Activated T-helper 1 cell treated with anti-CD3 and anti-CD28 coated beads, Interleukin-12 subunit alpha, Interleukin-12 subunit beta, Interleukin-2, Interleukin-4 antibody, amounts not matched to agents 30 ng/mL and 10 ng/mL and 1 ng/mL, durations not matched to agents 14 hours and 24 hours and 36 hours (primary cell): Measurements from ENCODE around the gene SLC6A20. TPM values are rescaled to one million over a fixed set of nuclear protein-coding genes. Genes with fewer than 3 reads are reported as not detected.
"Not testable (repeated sequence)": the region's sequence is repeated elsewhere in the genome, so short reads cannot be mapped to it uniquely, and the experiment has no call there.

Source experiments
- DNase-seq: peaks from one replicate; pipeline ENCODE4 v3.0.0; 2021; ENCODE audit warnings: low spot score
- H3K27ac Mint-ChIP-seq: one replicate; pipeline ENCODE4 v1.8.0; 2021; ENCODE audit warnings: mild to moderate bottlenecking, mixed read lengths
- H3K27me3 Mint-ChIP-seq: one replicate; pipeline ENCODE4 v1.8.0; 2022; ENCODE audit warnings: mild to moderate bottlenecking, moderate library complexity, mixed read lengths; ENCODE audit not compliant: insufficient read depth
- H3K36me3 Mint-ChIP-seq: one replicate; pipeline ENCODE4 v1.8.0; 2021; ENCODE audit warnings: low read depth, mixed read lengths
- H3K4me1 Mint-ChIP-seq: one replicate; pipeline ENCODE4 v1.8.0; 2021; ENCODE audit warnings: low read depth, mixed read lengths
- H3K4me3 Mint-ChIP-seq: one replicate; pipeline ENCODE4 v1.8.0; 2021; ENCODE audit warnings: mild to moderate bottlenecking, moderate library complexity, mixed read lengths
- H3K9me3 Mint-ChIP-seq: one replicate; pipeline ENCODE4 v1.8.0; 2021; ENCODE audit warnings: mixed read lengths
- intact Hi-C: fragments of 100-400 bp; cut with micrococcal nuclease; formaldehyde crosslinking; loops from one replicate; pipeline ENCODE4 v1.15.1; 2024
- total RNA-seq: library from RNA; stranded (reverse); gene quantifications from 2 replicates; pipeline ENCODE4 v1.2.3, GENCODE V29; 2022

SLC6A20 gene
- total RNA-seq, 1 donor from 2014 or later: not detected

DNA sequence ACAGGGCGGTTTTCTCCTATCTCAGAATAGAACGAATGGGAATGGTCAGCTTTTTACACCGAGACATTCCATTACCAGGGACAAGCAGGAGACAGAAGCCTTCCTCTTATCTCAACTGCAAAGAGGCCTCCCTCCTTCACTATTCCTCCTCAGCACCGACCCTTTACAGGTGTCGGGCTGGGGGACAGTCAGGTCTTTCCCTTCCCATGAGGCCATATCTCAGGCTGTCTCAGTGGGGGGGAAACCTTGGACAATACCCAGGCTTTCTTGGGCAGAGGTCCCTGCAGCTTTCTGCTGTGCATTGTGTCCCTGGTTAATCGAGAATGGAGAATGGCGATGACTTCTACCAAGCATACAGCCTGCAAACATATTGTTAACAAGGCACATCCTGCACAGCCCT is 39.2 kb downstream of the SLC6A20 start:
- intact Hi-C loops, H3K9me3 Mint-ChIP-seq, H3K36me3 Mint-ChIP-seq, H3K27me3 Mint-ChIP-seq, H3K4me3 Mint-ChIP-seq, H3K4me1 Mint-ChIP-seq, DNase-seq, H3K27ac Mint-ChIP-seq: not testable (repeated sequence)

DNA sequence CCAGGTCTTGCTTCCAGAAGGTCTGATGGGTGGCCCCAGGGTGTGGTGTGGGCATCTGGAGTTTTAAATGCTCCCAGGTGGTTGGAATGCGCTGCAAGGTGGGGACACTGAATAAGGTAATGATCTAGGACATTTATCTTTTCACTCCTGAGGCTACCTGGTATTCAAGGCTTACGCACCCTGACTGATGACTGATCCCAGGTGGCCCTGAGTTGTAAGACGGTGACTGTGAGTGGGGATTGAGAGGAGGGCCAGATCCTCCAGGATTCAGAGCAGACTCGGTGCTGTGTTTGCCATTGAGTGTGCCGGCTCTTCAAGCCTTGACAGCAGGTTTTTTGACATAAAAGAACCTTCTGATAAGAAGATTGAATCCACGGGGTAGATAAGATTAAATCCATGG is 40.3 kb downstream of the SLC6A20 start:
- no peaks in the 10 kb centered on the region for H3K4me1 Mint-ChIP-seq
- H3K9me3 Mint-ChIP-seq: no peaks in the 10 kb centered on the region
- no peak overlapping the region for H3K4me3 Mint-ChIP-seq
- peaks cover 3% of the 10 kb centered on the region for H3K27me3 Mint-ChIP-seq
- intact Hi-C loops: no loop called here
- H3K36me3 Mint-ChIP-seq: no peaks in the 10 kb centered on the region
- DNase-seq: no peak
- no peak overlapping the region for H3K27ac Mint-ChIP-seq

DNA sequence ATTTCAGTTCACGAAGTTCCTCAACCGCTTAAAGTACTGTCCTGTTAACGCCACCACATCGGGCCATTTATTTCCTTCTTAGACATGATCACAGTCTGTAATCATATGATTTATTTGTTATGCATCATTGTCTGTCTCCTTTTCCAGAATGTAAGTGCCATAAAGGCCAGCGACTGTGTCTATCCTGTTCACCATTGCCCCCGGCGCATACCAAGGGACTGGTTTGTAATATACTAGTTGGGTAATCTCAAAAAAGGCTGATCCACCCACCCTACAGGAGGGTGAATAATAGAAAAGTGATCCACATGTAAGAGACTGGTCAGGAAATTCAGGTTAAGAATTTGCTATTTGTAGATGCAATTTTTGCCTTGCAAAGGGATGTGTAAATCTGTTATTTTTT is 41.9 kb downstream of the SLC6A20 start:
- Mint-ChIP-seq H3K36me3 (no peaks in the 10 kb centered on the region), H3K4me3 (no peak overlapping the region), H3K9me3 (no peaks in the 10 kb centered on the region), H3K27ac (no peak overlapping the region), H3K27me3 (peaks cover 3% of the 10 kb centered on the region), H3K4me1 (no peaks in the 10 kb centered on the region)
- no peak for DNase-seq
- intact Hi-C loops: no loop called here

DNA sequence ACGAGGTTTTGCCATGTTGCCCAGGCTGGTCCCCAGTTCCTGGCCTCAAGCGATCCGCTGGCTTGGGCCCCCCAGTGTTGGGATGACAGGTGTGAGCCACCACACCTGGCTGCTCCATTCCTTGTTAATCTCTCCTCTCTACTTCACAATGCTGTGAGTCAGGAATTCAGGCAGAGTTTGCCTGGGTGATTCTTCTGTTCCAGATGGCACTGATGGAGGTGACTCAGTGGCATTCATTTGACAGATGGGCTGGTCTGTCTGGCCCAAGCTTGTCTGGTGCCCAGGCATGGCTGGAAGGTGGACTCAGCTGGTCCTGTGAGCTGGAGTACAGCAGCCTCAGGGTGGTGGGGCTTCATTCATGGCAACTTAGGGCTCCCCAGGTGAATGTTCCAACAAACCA is 43.2 kb downstream of the SLC6A20 start:
- no peak for DNase-seq
- no peak overlapping the region for H3K4me3 Mint-ChIP-seq
- intact Hi-C loops: no loop called here
- no peaks in the 10 kb centered on the region for H3K9me3 Mint-ChIP-seq
- no peak overlapping the region for H3K27ac Mint-ChIP-seq
- peaks cover 3% of the 10 kb centered on the region for H3K27me3 Mint-ChIP-seq
- H3K36me3 Mint-ChIP-seq: no peaks in the 10 kb centered on the region
- no peaks in the 10 kb centered on the region for H3K4me1 Mint-ChIP-seq

DNA sequence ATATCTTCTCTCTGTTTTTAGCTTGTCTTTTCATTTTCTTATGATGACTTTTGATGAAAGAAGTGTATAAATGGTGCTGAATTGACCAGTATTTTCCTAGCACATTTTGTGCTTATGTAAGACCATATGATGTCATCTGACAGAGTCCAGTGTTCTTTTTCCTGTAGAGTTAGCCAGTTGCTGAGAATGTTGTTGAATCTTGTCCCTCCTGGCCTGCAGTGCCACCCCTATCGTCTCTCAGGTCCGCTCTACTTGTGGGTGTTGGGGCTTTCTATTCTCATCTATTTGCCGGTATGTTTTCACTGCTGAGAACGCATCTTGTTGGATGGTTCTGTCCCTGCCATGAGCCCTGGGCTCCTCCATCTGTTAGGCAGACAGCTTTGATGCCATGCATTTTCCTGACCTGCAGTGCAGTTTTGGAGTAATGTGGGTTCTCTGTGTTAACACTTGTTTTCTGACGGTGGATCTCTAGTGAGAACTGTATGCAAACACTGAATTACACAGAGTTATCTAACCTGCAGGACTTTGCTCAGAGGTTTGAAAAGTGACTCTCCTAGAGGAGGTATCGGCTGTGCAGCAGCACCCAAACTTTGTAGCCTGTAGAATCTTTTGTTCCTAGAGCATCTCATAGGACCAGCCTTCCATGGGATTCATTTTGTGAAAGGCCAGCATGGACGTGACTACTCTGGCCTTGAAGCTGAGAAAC is 44.6 kb downstream of the SLC6A20 start:
- intact Hi-C loops: no loop called here

DNA sequence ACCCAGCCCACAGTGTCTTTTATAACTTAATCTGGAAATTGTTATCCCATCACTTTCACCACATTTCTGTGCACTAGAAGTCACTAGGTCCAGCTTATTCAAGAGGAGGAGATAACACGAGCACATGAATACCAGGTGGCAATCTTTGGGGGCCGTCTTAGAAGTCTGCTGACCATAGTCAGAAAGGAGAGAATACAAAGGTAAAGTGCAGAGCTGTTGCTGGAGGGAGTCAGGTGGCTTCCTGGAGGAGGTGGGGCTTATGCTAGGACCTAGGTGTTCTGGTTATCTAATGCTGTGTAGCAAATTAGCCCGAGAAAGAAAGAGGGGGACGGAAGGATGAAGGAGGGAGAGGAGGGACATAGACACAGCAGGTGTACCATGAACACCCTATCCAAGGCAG is 46.5 kb downstream of the SLC6A20 start:
- no peaks in the 10 kb centered on the region for H3K9me3 Mint-ChIP-seq
- H3K4me3 Mint-ChIP-seq: no peak overlapping the region
- H3K4me1 Mint-ChIP-seq: no peaks in the 10 kb centered on the region
- no peaks in the 10 kb centered on the region for H3K27me3 Mint-ChIP-seq
- H3K27ac Mint-ChIP-seq: no peak overlapping the region
- peaks cover 10% of the 10 kb centered on the region for H3K36me3 Mint-ChIP-seq
- intact Hi-C loops: no loop called here
- DNase-seq: no peak

More for the DNA sequence above, 44.6 kb downstream of the SLC6A20 start:
- H3K9me3 Mint-ChIP-seq: no peaks in the 10 kb centered on the region
- no peak for DNase-seq
- H3K36me3 Mint-ChIP-seq: peaks cover 4% of the 10 kb centered on the region
- no peaks in the 10 kb centered on the region for H3K27me3 Mint-ChIP-seq
- no peaks in the 10 kb centered on the region for H3K4me1 Mint-ChIP-seq
- no peak overlapping the region for H3K27ac Mint-ChIP-seq
- H3K4me3 Mint-ChIP-seq: no peak overlapping the region

DNA sequence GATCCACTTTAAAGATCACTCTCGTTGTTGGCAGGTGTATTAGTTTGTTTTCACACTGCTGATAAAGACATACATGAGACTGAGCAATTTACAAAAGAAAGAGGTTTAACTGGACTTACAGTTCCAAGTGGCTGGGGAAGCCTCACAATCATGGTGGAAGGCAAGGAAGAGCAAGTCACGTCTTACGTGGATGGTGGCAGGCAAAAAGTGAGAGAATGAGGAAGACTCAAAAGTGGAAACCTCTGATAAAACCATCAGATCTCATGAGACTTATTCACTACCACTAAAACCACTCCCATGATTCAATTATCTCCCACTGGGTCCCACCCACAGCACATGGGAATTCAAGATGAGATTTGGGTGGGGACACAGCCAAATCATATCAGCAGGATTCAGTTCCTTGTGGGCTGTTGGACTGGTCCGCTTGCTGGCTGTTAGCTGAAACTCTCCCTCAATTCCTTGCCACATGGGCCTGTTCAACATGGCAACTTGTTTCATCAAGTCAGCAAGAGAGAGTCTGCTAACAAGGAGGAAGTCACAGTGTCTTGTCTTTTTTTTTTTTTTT is 47.2 kb downstream of the SLC6A20 start:
- H3K36me3 Mint-ChIP-seq: peaks cover 10% of the 10 kb centered on the region
- H3K4me1 Mint-ChIP-seq, H3K27ac Mint-ChIP-seq, DNase-seq, intact Hi-C loops, H3K9me3 Mint-ChIP-seq, H3K27me3 Mint-ChIP-seq, H3K4me3 Mint-ChIP-seq: not testable (repeated sequence)

DNA sequence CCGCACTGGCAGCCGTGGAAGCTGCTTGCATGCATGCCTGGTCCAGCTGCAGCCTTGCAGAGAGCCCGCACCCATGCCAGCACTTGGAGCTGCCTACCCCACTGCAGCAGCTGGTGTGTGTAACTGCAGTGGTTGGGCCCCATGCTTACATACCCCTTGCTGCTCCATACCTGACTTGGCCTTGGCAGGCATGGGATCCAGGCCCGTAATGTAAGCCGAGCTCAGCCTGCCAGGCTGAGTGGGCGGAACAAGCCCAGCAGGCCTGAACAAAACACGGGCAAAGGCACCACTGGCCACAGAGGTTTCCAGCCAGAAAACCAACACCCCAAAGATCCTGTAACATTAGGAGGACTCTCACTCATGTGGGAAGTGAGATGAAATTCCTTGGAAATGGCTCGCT is 48.3 kb downstream of the SLC6A20 start:
- no peaks in the 10 kb centered on the region for H3K4me1 Mint-ChIP-seq
- H3K36me3 Mint-ChIP-seq: peaks cover 13% of the 10 kb centered on the region
- intact Hi-C loops: no loop called here

DNA sequence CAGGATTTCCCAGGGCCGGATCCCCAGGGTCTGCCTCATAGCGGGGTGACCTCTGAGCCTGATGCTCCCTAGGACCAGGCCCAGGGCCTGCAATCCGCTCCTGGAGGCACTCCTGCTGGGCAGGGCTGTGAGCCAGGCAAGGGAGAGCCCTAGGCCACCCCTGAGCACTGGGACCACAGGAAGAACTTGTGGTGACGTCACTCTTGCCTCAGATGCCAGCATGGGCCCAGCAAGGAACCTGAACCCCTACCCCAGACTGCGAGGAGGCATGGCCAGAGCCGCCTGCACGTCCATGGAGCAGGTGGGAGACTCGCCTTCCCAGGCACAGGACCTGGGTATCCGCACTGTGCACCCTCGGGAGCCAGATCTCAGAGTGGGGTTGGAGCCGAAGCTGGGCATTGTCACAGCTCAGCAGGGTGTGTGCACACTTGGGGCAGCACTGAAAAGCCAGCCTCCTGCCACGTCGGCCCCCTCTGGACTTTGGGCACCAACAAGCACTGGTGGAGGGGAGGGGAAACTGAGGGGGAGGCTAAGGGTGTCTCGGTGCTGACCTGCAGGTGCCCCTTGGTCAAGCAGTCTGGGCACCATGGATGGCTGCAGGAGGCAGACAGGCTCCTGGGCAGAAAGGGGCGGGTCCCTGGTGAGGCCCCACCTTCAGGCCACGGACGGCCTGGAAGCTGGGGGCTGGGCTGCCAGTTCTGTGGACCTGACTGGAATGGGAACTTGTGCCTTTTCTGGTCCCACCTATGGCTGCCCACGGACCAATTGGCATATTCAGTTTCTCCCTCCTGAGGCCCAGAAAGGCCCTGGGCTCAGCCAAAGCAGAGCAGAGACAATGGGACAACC is 49.3 kb downstream of the SLC6A20 start:
- H3K27ac Mint-ChIP-seq: no peak overlapping the region
- DNase-seq: no peak
- intact Hi-C loops: no loop called here
- peaks cover 19% of the 10 kb centered on the region for H3K36me3 Mint-ChIP-seq
- peaks cover 5% of the 10 kb centered on the region for H3K4me1 Mint-ChIP-seq
- H3K27me3 Mint-ChIP-seq: no peaks in the 10 kb centered on the region
- no peaks in the 10 kb centered on the region for H3K9me3 Mint-ChIP-seq
- no peak overlapping the region for H3K4me3 Mint-ChIP-seq

More for the DNA sequence above, 48.3 kb downstream of the SLC6A20 start:
- no peak for DNase-seq
- H3K27me3 Mint-ChIP-seq: no peaks in the 10 kb centered on the region
- H3K9me3 Mint-ChIP-seq: no peaks in the 10 kb centered on the region
- no peak overlapping the region for H3K27ac Mint-ChIP-seq
- H3K4me3 Mint-ChIP-seq: no peak overlapping the region

DNA sequence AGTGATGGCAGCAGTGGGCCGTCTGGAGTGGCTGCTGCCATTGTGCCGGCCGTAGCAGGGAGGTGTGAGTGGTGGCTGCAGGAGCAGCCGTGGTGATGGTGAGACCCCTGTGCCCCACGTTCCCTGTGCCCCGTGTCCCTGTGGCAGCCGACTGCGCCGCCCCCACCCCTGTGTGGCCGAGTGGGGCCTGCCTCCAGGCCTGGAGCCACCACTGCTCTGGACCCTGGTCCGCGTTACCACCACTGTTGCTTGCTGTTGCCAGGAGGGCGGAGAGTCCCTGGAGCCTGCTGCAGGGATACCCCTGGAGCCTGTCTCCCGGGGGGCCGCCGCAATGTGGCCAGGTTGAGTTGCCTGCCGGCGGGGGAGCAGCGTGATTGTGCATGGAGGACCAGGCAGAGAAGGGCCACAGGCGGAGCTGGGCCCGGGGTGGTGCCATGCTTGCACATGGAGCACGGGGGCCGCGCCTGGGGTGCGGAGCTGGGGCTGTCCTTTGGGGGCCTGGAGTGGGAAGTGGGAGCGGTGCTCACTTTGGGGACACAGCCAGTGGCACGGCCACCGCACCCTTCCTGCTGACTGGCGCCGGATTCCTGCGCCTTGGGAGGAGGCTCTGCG is 50.1 kb downstream of the SLC6A20 start:
- Mint-ChIP-seq H3K9me3 (no peaks in the 10 kb centered on the region), H3K4me3 (no peak overlapping the region), H3K27me3 (no peaks in the 10 kb centered on the region), H3K4me1 (peaks cover 12% of the 10 kb centered on the region), H3K36me3 (peaks cover 24% of the 10 kb centered on the region), H3K27ac (no peak overlapping the region)
- intact Hi-C loops: no loop called here
- no peak for DNase-seq

DNA sequence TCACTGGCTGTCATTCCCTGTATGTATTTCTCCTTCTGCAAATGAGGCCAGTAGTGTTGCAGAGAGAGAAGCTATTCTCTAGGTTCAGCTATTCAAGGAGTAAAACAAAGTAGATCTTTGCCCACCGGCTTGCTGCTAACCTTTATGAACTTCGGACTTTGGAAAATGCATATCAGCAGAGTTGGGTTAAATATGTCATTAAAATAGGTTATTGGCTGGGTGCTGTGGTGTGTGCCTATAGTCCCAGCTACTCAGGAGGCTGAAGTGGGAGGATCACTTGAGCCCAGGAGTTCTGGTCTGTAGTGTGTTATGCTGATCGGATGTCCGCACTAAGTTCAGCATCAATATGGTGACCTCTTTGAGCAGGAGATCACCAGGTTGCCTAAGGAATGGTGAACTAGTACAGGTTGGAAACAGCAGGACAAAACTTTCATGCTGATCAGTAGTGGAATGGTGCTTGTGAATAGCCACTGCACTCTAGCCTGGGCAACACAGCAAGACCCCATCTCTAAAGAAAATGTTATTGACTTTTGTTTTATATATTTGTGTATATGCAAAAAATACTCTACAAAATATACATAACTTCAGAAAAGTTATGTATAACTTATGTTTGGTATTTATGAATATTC is 53.8 kb downstream of the SLC6A20 start:
- Mint-ChIP-seq H3K36me3 (peaks cover 47% of the 10 kb centered on the region), H3K9me3 (no peaks in the 10 kb centered on the region), H3K4me1 (peaks cover 25% of the 10 kb centered on the region), H3K4me3 (no peak overlapping the region), H3K27me3 (no peaks in the 10 kb centered on the region), H3K27ac (peak overlapping the region; percentile 2)
- intact Hi-C loops: loop anchor here (5.0 kb wide), 1 partner anchor 40 kb away; no protein-coding TSS in a partner anchor
- no peak for DNase-seq

DNA sequence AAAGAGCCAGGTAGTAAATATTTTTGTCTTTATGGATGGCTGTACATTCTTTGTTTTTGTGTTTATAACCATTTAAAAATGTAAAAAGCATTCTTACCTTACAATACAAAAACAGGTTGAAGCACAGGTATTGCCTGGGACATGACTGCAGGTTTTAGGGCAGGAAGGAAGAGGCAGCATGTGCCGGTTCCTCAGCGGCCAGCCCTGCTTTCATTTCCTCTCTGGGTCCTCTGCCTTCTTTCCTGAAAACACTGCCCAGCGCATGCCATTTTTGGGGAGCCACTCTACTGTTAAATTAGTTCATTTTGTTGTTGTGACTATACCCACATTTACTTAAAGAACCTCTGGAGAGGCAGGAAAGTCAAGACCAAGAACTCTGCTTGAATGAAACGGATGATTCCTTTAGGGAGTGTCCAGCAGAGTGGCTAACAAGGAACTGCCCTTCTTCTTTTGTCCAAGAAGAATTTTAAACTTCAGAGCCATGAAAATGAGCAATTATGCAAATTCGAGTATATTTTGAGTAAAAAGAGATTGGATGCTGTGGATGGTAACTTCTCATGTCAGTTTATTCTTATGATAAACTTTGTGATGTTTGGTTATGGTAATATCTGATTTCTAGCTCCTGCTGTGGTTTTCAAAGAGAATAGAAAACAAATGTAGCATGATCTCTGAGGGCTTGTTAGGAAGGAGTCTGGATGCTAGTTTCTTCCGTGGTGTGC is 54.4 kb downstream of the SLC6A20 start:
- Mint-ChIP-seq H3K27me3 (no peaks in the 10 kb centered on the region), H3K27ac (peak overlapping the region; percentile 2), H3K4me3 (no peak overlapping the region), H3K4me1 (peaks cover 25% of the 10 kb centered on the region), H3K9me3 (no peaks in the 10 kb centered on the region), H3K36me3 (peaks cover 48% of the 10 kb centered on the region)
- intact Hi-C loops: loop anchor here (5.0 kb wide), 1 partner anchor 40 kb away; no protein-coding TSS in a partner anchor
- DNase-seq: no peak
